Hematopoietic multipotent progenitor cell treated with erythropoietin and hydrocortisone succinate and interleukin-3 and kit ligand, for 8 days (in vitro differentiated cells): ENCODE measurements around the gene SEC24A.
"Not testable (repeated sequence)": the region's sequence is repeated elsewhere in the genome, so short reads cannot be mapped to it uniquely, and the experiment has no call there.

Experiments used
- DNase-seq: peaks from one replicate; pipeline ENCODE4 v3.0.0-alpha.2; 2015

SEC24A gene

DNA sequence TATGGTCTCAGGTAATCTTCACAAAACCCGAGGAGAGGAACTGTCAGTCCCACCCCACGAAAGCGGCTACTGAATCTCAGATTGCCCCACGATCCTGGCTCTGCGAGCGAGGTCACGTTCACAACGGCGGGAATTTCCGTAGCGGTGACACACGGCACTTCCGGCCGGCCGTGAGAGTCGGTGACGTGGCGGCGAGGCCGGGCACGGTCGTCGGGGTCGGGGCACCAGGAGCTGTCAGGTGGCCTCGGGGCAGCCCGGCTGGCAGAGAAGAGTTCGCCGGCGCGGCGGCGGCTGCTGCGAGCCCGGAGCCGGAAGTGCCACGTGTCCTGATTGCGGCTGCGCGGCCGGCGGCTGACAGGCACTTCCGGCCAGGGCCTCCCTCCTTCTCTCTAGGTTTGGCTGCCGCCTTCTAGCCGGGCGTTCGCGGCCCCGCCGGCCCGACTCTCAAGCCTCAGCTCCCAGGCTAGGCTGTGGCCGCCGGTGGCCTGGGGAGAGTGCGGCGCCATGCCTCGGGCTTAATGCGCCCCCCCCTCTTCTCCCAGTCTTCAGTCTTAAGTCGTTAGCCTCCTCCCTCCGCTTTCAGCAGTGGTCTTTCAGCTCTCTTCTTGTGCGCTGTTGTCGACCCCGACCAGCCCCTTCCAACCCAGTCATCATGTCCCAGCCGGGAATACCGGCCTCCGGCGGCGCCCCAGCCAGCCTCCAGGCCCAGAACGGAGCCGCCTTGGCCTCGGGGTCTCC, at the start of gene SEC24A:
Gene SEC24A (plus strand): TSS at position 361 of the 738 bp plus-strand sequence. CDS start 292 bp downstream, at position 653.
- DNase-seq: peak; percentile 84

DNA sequence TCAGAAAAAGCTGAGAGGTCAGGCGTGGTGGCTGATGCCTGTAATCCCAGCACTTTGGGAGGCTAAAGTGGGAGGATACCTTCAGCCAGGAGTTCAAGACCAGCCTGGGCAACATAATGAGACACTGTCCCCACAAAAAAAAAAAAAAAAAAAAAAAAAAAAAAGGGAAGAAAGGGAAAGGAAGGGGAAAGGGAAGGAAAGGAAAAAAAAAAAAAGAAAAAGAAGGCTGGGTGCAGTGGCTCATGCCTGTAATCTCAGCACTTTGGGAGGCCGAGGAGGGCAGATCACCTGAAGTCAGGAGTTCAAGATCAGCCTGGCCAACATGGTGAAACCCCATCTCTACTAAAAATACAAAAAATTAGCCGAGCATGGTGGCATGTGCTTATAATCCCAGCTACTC, 48.8 kb upstream of the SEC24A start:
- DNase-seq: not testable (repeated sequence)

DNA sequence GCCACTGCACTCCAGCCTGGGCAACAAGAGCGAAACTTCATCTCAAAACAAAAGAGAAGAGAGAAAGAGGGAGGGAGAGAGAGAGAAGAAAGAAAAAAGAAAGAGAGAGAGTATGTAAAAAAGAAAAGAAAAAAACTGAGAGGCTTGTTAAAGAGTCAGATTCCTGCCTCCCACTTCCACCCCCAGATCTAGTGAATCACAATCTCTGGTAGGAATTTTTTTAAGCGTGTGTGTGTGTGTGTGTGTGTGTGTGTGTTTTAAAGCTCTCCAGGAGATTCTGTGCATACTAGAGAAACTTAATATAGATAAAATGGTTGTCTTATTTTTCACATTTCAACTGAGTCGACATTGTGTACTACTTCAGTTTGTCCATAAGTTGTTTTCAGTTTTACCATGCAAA, 48.0 kb upstream of the SEC24A start:
- DNase-seq: no peak

DNA sequence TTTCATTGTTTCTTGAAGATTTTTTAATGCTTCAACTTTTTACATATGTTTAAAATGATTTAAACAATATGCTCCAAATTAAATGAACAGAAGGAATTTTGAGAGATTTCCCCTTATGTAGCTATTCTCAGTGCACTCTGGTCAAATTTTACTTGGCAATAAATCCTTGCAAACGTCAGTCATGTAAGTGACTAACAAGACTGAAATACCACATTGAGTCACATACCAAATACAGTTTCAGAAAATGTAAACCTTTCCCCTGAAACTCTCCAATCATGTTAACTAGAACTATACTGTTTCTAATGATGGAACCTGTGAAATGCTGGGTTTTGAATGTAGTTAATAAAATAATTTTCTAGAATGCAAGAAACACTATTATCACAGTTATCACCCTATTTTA, 45.5 kb upstream of the SEC24A start:
- no peak for DNase-seq

DNA sequence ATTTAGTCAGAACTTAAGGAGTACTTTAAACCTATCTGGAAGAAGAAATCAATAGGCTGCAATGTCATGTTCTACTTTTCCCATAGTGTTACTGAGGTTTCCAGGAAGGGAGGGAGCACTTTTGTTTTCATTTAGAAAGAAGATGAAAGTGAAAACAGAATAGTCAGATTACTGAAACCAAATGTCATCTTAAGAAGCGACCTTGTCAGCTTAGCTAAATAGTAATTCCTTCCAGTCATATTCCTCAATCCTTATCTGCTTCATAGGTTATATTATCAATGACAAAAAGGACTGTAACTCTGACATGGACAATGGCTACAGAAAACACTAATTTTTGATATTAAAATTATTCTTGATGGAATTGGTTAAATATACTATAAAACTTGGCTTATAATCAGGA, 43.7 kb upstream of the SEC24A start:
- no peak for DNase-seq

DNA sequence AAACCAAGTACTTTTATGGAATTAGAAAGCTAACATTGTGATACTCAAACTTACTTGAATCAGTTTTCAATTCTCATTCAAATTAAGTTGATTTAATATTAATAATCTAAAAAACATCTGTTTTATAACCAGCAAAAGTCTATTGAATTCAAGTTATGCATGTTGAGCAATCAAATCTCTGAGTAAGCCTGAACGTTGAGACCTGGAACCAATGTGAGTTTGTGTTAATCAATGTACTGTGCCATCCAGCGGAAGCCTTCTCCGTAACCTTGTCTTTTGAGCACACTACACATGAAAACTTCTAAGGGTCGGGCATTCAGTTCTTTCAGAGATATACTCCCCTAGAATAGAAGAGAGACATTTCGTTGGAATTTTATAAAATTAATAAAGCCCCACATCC, 41.9 kb upstream of the SEC24A start:
- no peak for DNase-seq

DNA sequence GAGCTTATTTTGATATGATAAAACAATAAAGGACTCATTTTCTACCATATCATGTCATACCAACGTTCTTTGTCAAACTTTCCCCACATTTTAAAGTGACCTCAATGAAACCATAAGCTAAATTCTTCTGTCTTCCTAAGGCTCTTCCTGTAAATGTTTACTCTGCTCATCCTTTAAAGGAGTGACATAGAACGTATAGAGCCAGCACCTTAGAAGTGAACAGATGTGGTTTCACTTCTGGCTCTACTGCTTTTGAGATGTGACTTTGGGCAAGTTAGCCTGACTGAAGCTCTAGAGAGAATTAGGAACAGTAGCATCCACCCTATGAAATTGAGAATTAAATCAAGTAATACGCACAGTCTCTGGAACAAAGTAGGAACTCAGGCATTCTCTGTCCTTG, 40.0 kb upstream of the SEC24A start:
- DNase-seq: no peak

DNA sequence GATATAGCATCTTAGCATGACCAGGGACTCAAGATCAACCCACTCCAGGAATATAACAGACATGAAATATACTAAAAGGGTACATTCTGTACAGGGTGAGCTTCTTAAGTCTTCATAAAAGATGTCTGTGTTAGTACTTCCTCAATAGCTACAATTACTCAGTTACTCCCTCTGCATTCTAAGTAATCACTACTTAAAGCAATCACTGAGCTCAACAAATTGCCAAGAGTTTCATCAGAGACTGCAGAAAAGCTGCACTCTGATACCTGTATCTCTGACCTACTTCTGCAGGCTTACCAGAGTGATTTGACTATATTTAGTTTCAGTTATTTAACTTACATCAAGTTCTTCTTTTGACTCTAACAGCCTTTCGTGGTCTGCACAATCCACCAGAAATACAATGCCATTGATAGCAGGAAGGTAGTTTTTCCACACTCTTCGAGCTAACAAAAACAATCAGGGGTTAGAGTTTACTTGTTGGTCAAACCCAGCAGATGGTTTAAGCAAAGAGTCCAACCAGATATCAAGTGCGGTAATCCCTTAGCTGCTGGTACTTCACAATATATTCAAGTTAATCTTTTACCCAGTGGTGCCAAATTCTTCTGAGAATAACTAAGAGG, 39.2 kb upstream of the SEC24A start:
- DNase-seq: no peak

DNA sequence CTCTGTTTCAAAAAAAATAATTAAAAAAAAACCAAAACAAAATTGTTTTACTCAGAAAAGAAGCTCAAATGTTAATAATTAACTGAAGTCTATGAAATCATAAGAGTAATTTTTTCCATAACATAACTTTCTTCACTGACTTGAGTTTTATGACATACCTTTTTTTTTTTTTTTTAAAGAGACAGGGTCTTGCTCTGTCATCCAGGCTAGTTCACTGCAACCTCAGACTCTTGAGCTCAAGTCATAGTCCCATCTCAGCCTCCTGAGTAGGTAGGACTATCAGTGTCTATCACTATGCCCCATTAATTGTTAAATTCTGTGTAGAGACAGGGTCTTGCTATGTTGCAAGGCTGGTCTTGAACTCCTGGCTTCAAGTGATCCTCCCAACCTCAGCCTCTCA, 37.9 kb upstream of the SEC24A start:
- DNase-seq: no peak

DNA sequence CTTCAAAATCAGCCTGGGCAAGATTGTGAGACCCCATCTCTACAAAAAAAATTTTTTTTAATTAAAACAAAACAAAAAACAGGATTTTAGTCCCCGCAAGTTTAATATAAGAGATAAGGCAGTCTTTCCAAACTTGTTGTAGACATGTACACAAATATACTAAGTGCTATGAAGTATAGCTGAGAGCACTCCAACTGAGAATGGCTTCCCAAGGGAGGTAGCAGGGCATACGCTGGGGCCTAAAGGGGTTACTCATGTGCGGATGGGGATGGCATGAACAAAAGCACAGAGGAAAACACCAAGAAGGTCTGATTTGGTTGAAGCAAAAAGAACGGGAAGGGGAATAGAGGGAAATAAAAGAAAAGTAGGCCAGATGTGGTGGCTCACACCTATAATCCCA, 37.1 kb upstream of the SEC24A start:
- DNase-seq: no peak

DNA sequence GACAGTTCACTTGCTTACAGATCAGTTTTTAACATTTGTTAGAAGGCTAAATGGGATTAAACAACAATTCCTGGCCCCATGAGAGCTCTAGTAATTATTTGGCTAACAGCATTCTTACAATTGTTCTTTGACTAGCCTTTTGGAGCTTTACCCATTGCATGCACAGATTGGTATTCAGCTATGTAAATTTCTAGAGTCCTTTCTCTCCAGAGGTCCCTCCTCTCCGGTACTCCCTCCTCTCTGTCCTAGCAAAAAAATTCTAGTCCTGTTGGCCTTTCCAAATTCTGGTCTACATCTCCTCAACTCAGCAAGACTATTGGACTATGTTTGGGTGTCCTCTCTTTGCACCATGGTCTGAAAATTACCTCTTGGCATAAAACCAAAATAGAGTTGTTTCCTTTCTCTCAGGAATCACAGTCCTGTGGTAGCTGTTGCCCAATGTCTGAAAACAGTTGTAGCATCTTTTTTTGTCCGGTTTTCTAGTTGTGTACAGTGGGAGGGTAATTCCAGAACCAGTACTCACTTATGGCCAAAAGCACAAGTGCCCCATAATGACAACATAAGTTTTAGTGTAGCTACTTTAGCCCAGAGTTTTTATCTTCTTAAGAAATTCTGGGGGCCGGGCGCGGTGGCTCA, 34.0 kb upstream of the SEC24A start:
- no peak for DNase-seq

DNA sequence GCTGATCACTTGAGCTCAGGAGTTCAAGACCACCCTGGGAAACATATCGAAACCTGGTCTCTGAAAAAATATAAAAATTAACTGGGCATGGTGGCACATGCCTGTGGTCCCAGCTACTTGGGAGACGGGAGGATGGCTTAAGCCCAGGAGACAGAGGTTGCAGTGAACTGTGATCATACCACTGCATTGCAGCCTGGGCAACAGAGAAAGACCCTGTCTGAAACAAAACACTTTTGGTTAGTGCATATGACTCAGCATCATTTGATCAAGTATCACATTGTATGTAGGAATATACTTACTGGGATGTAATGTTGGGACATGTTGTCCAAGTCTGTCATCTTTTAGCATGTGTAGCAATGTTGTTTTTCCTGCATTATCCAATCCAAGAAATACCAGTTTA, 28.0 kb upstream of the SEC24A start:
- no peak for DNase-seq

DNA sequence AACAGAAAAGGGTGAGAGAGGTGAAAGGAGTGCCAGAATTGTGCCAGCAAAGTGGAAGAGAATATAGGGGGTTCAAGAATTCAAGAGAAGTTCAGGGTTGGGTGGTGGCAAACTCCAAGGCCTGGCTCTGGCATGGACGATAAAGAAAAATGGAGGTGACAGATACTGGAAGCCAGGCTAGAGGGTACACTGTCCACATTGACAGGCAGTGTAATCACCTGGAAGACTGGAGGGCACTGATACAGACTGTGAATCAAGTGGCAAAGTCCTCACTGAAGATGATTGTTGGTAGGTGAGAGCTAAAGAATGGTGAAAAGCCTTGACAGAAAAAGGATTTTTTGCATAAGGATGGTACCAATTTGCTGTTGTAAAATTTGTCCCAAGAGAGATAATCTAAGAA, 23.0 kb upstream of the SEC24A start:
- DNase-seq: no peak

DNA sequence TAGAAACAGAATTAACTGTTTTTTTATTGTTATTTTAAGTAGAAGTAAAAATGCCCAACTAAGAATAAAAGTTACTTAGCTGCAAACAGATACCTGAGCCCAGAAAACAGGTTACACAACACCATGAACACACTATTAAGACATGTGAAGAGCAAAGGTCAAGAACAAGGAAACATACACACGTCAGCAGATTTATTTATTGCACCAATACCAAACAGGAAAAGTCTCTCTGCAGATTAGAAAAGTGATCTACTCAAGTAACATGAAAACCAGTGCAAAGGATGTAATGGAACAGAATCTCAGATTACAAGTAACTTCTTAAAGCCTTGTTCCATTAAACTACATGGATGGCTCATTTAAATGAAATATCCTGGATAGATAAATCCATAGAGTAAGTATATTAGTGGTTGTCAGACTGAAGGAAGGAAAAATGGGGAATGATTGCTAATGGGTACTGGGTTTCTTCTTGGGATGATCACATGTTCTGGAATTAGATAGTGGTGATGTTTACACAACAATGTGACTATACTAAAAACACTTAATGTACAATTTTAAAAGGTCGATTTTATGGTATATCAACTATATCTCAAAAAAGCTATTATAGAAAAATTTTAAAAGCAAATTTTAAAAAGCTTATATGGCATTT, 22.1 kb upstream of the SEC24A start:
- DNase-seq: no peak

DNA sequence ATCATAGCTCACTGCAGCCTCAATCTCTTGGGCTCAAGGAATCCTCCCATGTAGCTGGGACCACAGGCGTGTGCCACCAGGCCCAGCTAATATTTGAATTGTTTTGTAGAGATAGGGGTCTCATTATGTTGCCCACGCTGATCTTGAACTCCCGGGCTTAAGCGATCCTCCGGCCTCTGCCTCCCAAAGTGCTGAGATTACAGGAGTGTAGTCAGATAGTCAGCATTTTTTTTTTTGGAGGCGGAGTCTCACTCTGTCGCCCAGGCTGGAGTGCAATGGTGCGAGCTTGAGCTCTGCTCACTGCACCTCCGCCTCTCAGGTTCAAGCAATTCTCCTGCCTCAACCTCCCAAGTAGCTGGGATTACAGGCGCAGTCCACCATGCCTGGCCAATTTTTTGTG, 14.4 kb upstream of the SEC24A start:
- no peak for DNase-seq

DNA sequence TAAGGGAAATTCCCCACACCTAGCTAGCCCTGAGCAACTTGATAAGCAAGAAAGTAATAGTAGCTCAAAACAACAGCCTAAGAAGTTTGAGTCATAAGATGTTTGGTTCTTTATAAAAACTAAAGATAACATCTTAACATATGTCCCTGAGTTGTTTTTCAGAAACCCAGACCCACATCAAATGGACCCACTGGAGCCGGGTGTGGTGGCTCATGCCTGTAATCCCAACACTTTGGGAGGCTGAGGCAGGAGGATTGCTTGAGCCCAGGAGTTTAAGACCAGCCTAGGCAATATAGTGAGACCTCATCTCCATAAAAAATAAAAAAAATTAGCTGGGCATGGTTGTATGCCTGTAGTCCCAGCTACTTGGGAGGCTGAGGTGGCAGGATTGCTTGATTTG, 13.2 kb upstream of the SEC24A start:
- DNase-seq: not testable (repeated sequence)

DNA sequence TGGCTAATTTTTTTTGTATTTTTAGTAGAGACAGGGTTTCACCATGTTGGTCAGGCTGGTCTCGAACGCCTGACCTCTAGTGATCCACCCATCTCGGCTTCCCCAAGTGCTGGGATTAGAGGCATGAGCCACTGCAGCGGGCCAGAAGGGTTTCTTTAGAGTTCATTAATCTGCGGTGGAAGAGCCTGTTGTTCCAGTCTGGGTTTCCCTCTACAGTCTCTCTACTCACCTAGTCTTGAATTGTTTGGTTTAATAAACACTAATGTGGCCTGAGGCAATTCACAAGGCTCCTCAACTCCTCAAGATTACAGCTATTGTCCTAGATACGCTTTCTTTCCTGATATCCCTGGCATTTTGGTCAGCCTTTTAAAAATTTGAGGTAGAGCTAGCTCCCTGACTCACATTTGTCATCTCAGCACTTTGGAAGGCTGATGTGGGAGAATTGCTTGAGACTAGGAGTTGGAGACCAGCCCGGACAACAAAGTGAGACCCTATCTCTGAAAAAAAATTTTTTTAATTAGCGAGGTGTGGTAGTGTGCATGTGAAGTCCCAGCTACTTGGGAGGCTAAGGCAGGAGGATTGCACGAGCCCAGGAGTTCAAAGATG, 11.4 kb upstream of the SEC24A start:
- DNase-seq: no peak

DNA sequence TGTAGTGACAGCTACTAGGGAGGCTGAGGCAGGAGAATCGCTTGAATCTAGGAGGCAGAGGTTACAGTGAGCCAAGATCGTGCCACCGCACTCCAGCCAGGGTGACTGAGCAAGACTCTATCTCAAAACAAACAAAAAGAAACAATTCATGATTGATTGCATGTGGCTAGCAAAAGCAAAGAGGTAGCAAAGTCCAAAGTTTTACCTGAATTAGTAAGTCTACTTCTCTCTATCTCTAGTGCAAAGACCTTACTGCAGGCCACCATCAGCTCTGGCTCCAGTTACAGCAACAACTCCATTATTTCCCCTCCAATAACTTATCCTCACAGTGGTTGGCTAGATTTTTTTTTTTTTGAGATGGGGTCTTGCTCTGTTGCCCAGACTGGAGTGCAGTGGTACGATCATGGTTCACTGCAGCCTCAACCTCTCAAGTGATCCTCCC, 9.8 kb upstream of the SEC24A start:
- no peak for DNase-seq

DNA sequence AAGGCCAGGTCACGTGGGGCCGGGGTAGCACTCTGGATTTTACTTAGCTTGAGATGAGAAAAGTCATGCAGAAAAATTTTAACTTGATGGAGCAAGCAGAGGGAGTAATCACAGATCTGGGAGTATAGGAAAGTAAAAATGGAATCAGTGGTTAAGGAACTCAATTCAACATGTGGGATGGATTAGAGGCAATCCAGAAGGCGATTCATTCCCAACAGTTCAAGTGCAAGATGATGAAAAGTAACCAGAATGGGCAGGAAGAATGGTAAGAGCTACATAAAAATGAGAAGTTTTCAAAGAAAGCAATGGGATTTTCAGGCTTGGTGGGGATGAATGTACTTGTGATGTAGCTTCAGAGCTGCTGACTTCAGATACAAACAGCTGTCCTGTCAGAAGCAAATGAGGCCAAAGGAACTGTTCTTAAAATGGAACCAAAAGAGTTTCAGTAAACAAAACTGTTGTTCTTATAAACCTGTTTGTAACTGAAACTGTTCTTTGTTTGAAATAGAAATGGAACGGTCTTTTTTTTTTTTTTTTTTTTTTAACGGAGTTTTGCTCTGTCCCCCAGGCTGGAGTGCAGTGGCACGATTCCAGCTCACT, 5.6 kb upstream of the SEC24A start:
- no peak for DNase-seq

DNA sequence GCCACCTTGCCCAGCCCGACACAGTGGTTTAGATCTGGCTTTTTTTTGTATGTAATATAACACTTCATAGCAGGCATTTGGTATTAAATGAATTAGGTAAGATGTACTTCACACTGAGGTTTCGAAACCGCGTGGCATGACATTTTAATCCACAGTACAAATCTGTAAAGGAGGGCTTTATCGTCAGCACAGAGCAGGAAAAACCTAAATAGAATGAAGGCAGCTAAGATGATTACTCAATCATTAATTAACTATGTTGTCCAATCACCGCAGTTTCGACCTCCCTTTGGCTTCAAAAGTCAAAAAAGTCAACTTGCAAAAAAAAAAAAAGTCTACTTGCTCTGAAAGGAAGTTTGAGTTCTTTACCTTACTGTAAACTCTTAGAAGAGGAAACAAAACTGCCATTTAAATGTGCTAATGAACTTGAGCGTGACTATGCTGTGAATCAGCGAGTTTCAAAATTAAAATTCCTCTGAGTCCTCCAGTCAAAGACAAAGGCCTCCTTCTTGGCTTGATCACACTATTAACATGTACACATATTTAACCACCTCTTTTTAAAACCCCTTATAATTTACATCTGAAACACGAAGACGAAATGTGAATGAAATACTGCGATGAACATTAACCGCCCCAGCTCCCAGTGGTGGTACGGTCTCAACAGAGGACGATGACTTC, 698 bp upstream of the SEC24A start:
- DNase-seq: peak; percentile 43

DNA sequence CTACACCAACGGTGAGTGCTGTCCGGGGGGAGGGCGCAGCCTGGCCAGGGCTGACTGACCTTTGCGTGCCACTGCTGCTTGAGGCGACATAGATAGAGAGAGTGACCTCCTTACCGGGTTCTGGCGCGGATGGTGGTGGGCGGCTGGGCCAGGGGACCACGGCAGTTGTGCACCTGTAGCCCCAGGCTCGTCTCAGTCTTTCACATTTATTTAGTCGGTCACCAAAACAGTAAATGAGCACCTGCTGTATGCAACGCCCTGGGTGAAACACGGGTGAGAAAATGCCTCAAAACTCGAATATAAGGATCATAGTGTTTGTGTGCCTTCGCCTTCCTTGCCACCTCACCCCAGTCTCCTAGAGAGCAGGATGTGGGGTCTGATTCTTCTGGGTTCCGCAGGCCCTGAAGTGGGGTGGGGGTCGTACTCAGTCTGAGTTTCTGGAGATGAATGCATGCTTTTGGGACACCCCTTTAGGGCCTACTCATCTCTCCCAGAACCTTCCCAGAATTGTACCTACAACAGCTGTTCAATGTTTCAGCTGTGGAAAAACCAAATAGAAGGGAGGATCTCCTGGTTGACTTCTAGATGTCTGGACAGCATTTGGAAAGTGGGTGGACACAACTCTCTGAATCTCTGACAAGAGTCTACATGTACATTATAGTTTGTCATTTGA, 714 bp downstream of the SEC24A start:
- DNase-seq: peak; percentile 9

DNA sequence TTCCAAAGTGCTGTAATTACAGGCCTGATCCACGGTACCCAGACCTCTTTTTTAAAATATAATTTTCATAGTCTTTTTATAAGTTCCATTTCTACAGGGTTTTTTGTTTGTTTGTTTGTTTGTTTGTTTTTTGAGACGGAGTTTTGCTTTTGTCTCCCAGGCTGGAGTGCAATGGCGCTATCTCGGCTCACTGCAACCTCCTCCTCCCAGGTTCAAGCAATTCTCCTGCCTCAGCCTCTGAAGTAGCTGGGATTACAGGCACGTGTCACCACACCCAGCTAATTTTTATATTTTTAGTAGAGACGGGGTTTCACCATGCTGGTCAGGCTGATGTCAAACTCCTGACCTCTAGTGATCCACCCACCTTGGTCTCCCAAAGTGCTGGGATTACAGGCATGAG, 2.1 kb downstream of the SEC24A start:
- DNase-seq: not testable (repeated sequence)
